Head of caudate nucleus (tissue), 42 donors: Measurements from ENCODE around the gene ACKR1.

ENCODE experiments used
- DNase-seq, 42 donors: peaks; one replicate each; pipeline versions ENCODE4 v3.0.0 to v3.0.0-alpha.2; 2020 to 2021; ENCODE audit warnings: mixed read lengths in 7 of 42
- intact Hi-C: fragments of 100-400 bp; cut with DNase I; formaldehyde crosslinking; loops from one replicate; pipeline ENCODE4 v1.15.0; 2022

ACKR1 gene, protein sequence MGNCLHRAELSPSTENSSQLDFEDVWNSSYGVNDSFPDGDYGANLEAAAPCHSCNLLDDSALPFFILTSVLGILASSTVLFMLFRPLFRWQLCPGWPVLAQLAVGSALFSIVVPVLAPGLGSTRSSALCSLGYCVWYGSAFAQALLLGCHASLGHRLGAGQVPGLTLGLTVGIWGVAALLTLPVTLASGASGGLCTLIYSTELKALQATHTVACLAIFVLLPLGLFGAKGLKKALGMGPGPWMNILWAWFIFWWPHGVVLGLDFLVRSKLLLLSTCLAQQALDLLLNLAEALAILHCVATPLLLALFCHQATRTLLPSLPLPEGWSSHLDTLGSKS

GRCh38 chr1:159204161-159205141 is at the start of gene ACKR1:
Gene ACKR1 (plus strand): TSS chr1:159204875. CDS start chr1:159204960, 85 bp downstream.
- intact Hi-C loops: no loop called here
- DNase-seq: peak in 2 of 42 donors; percentile 38 to 43

- intact Hi-C loops: loop anchor here (5.0 kb wide), 2 partner anchors 36 to 51 kb away; no protein-coding TSS in a partner anchor
- DNase-seq: peak; percentile 55 to 92 (median 82)
Measured at GRCh38 chr1:159161001-159161718, 43.5 kb upstream of the ACKR1 start.

- intact Hi-C loops: loop anchor here (5.0 kb wide), 2 partner anchors 36 to 51 kb away; no protein-coding TSS in a partner anchor
- no peak for DNase-seq
Measured at GRCh38 chr1:159161719-159162026, 43.0 kb upstream of the ACKR1 start.

DNA sequence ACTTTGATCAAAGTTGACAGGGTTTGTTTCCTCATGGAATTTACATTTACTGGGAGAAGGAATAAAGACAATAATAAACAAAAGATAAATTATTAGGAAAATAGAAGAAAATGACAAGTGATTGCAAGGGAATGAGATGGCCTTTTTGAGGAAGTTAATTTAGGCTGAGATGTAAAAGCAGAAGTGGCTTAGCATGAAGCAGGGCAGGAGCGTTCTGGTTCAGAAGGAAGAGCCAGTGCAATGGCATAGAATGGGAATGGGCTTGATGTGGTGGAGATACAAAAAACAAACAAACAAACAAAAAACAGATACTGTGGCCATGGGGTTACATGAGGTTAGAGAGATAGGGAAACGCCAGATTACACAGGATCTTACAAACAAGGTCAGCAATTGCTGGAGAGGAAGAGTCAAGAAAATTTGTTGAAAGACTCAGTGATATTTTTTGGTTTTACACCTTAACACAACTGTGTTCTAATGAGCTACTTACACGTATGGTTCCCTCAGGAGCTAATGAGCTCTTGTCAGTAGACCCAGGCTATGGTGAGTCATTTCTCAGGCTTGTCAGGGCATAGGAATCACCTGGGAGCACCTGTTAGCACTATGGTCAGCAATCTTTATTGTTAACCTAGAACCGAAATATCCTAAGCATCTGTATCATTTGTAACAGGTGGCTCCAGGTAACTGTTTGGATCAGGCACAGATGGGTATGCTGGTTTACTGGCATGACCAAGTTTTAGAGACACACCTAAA is 42.0 kb upstream of the ACKR1 start:
- intact Hi-C loops: loop anchor here (5.0 kb wide), 2 partner anchors 35 to 50 kb away; no protein-coding TSS in a partner anchor

DNA sequence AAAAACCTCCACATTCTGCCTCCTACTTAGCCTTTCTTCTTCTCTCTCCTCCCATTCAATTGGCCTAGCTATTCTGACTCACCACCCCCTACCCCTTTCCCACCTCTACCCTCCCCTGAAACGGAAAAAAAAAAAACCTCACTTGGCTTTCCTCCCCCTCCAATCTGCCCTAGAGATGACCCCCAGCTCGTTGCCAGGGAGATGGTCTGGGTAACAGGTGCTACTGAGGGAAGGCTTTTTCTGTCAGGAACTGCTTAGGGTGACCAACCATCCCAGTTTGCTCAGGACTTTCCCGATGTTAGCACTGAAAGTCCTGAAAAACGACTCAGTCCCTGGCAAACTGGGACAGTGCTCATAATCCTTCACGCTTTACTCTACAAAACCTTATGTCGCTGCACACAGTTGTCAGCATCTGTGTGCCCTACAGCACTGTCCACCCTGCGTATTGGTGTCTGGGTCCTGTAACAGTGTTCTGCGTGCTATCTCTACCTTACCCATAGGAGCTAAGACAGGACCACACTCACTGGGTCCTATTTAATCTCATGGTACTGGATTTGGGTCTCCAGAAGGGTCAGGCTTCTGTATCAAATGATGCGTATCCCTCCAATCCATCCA is 41.0 kb upstream of the ACKR1 start:
- intact Hi-C loops: loop anchor here (5.0 kb wide), 2 partner anchors 34 to 49 kb away; no protein-coding TSS in a partner anchor
- DNase-seq: no peak

More for the DNA sequence above, 42.0 kb upstream of the ACKR1 start:
- no peak for DNase-seq

GRCh38 chr1:159168043-159168442 is 36.6 kb upstream of the ACKR1 start:
- DNase-seq: peak in 9 of 42 donors; percentile 13 to 66 (median 35)
- intact Hi-C loops: no loop called here

- intact Hi-C loops: no loop called here
- DNase-seq: no peak
Measured at GRCh38 chr1:159170639-159171038, 34.0 kb upstream of the ACKR1 start.

DNA sequence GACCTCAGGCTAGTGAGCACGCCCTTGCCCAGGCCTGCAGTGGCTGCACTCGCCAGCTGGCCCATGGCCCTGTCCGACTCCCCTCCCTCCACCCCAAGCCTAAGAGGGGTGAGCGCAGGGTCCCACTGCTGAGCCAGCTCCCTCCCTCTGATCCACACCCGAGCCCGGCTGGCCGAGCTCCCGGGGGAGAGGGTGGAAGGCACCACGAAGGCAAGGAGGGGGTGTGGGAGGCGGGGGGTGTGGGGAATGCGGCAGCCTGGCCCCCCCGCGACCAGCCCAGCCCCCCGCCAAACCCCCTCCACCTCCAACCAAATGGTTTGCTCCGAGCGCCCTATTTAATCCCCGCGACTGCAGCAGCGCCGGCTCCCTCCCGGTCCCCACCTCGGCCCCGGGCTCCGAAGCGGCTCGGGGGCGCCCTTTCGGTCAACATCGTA is 33.4 kb upstream of the ACKR1 start, which contains the start of gene CADM3:
Gene CADM3 (plus strand): TSS at position 362 of the 434 bp plus-strand sequence. CDS start 151 bp downstream, outside the sequence.
- intact Hi-C loops: no loop called here
- DNase-seq: peak in 40 of 42 donors; percentile 45 to 90 (median 68)

DNA sequence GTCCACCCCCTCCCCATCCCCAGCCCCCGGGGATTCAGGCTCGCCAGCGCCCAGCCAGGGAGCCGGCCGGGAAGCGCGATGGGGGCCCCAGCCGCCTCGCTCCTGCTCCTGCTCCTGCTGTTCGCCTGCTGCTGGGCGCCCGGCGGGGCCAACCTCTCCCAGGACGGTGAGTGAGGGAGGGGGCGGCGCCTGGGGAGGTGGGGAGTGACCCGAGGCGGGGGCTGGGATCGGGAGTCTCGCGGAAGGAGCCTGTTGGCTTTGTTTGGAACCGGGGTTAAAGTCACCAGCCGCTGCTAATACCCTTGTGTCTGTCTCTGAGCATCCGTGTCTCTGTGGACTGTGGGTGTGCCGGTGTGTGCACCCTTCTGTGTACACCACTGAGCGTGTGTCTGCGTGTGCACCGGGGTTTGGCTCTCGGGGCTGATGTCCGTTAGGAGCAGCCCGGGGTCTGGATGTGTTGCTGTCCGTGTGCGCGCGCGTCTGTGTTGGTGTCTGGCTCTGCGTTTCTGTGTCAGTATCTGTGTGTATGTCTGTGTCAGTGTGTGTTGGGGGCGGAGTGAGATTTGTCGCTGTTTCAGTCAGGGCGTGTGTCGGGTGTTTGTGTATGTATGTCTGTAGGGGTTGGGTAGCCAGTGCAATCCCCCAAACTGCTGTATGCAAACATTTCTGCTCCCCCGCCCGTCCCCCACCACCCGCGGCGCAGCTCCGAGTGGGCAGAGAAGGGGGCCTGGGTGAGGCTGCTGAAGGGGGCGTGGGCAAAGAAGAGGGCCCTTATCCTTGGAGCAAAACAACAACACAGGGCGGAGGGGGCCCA is 32.8 kb upstream of the ACKR1 start:
- DNase-seq: peak in 36 of 42 donors; percentile 16 to 67 (median 44)

GRCh38 chr1:159172614-159173291 is 31.9 kb upstream of the ACKR1 start:
- DNase-seq: peak in 23 of 42 donors; percentile 19 to 58 (median 33)
- intact Hi-C loops: no loop called here

More for the DNA sequence above, 32.8 kb upstream of the ACKR1 start:
- intact Hi-C loops: no loop called here

DNA sequence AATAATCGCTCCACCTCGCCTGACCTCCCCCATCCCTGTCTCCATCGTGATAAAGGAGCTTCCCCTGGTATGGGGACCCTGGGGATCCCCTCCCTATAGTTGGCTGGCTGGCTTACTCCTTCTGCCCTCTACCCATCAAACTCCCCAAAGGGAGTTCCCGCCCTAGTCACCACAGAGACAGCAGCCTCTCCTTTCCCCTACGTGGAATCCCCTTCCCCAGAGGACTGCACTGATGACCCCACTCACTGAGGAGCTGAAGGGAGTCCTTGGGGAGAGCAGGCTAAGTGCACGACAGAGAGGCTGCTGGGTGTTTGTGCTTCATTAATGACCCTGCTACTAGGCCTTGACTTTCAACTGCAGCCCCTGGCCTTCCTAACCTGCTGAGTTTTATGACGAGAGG is 31.4 kb upstream of the ACKR1 start:
- no peak for DNase-seq
- intact Hi-C loops: no loop called here

GRCh38 chr1:159175571-159175970 is 29.1 kb upstream of the ACKR1 start:
- intact Hi-C loops: no loop called here
- no peak for DNase-seq

- intact Hi-C loops: no loop called here
- DNase-seq: no peak
Measured at GRCh38 chr1:159177272-159177907, 27.3 kb upstream of the ACKR1 start.

GRCh38 chr1:159179906-159180305 is 24.8 kb upstream of the ACKR1 start:
- intact Hi-C loops: no loop called here
- DNase-seq: no peak

GRCh38 chr1:159180516-159180915 is 24.2 kb upstream of the ACKR1 start:
- peak in 2 of 42 donors; percentile 33 to 60 for DNase-seq
- intact Hi-C loops: no loop called here
